HepG2 (cell line): ENCODE data around the gene DPM2. TPM values are rescaled to one million over a fixed set of nuclear protein-coding genes. Genes with fewer than 3 reads are reported as not detected.

ENCODE experiments used
- DNMT1 ChIP-seq: sonication (generic); formaldehyde crosslinking; IDR thresholded peaks from 2 replicates; pipeline ENCODE4 v1.5.1; 2020; ENCODE audit warnings: mild to moderate bottlenecking, missing genetic modification reagents
- HOMEZ ChIP-seq: IDR thresholded peaks from 2 replicates; pipeline ENCODE4 v1.6.1; 2016; ENCODE audit warnings: low read depth
- NKX3-1 ChIP-seq: sonication (generic); formaldehyde crosslinking; IDR thresholded peaks from 2 replicates; pipeline ENCODE4 v1.5.0; 2020; ENCODE audit warnings: missing genetic modification reagents
- SALL2 ChIP-seq: sonication (generic); formaldehyde crosslinking; IDR thresholded peaks from 2 replicates; pipeline ENCODE4 v1.8.1; 2023; ENCODE audit warnings: mild to moderate bottlenecking, missing genetic modification reagents, inconsistent platforms
- SIN3A ChIP-seq: IDR thresholded peaks from 2 replicates; pipeline ENCODE4 v1.6.1; 2011; ENCODE audit warnings: low read depth, mild to moderate bottlenecking, control low read depth, low read length, borderline replicate concordance
- SP140L ChIP-seq: sonication (generic); formaldehyde crosslinking; IDR thresholded peaks from 2 replicates; pipeline ENCODE4 v1.4.0; 2020; ENCODE audit warnings: missing genetic modification reagents, borderline replicate concordance
- SUZ12 ChIP-seq: fragments of 150-350 bp; IDR thresholded peaks from 2 replicates; pipeline ENCODE4 v1.6.1; 2014; ENCODE audit warnings: low read depth, low read length
- TARDBP ChIP-seq: sonication (generic); formaldehyde crosslinking; IDR thresholded peaks from 2 replicates; pipeline ENCODE4 v1.8.0; 2022; ENCODE audit warnings: mild to moderate bottlenecking, missing genetic modification reagents
- TEAD2 ChIP-seq: sonication (generic); formaldehyde crosslinking; IDR thresholded peaks from 2 replicates; pipeline ENCODE4 v1.9.0; 2021; ENCODE audit warnings: missing genetic modification reagents
- TP53 ChIP-seq: sonication (generic); formaldehyde crosslinking; conservative IDR thresholded peaks from 2 replicates; pipeline ENCODE4 v1.4.0; 2020; ENCODE audit warnings: missing genetic modification reagents
- ZBTB1 ChIP-seq: sonication (generic); formaldehyde crosslinking; IDR thresholded peaks from 2 replicates; pipeline ENCODE4 v1.4.0; 2020; ENCODE audit warnings: missing genetic modification reagents, borderline replicate concordance
- ZBTB38 ChIP-seq: sonication (generic); formaldehyde crosslinking; IDR thresholded peaks from 2 replicates; pipeline ENCODE4 v1.5.1; 2020; ENCODE audit warnings: mild to moderate bottlenecking, missing genetic modification reagents
- ZFAT ChIP-seq: sonication (generic); formaldehyde crosslinking; conservative IDR thresholded peaks from 2 replicates; pipeline ENCODE4 v1.8.1; 2023; ENCODE audit warnings: missing genetic modification reagents, inconsistent platforms
- ZNF350 ChIP-seq: sonication (generic); formaldehyde crosslinking; IDR thresholded peaks from 2 replicates; pipeline ENCODE4 v1.4.0; 2020; ENCODE audit warnings: mild to moderate bottlenecking, low read depth, missing genetic modification reagents, borderline replicate concordance
- ZNF616 ChIP-seq: sonication (generic); formaldehyde crosslinking; IDR thresholded peaks from 2 replicates; pipeline ENCODE4 v1.5.0; 2020; ENCODE audit warnings: low read depth, mild to moderate bottlenecking, missing genetic modification reagents
- polyA plus RNA-seq, 8 experiments: library from polyadenylated mRNA; depleted of rRNA in 3 of 8; stranded (reverse) in 7 of 8; unstranded in 1 of 8; fragments of >200 nt; fragmentation: Illumina TruSeq in 4 of 8; extraction: Trizol in 4 of 8; gene quantifications; 2 replicates each; pipeline versions ENCODE4 v1.2.1 to v1.2.3, GENCODE V29; 2011 to 2016; ENCODE audit warnings: low read depth in 4 of 8, missing spikeins in 1 of 8, mixed read lengths in 1 of 8; ENCODE audit not compliant: insufficient read depth in 1 of 8
- total RNA-seq, 5 experiments: library from RNA; depleted of rRNA; stranded (reverse); fragments of >200 nt; fragmentation: Illumina TruSeq; extraction: Trizol; gene quantifications; 2 replicates each; pipeline ENCODE4 v1.2.3, GENCODE V29; 2016; ENCODE audit warnings: low read depth in 1 of 5
- TF ChIP-seq, protein P1 (sequence below): sonication (generic); formaldehyde crosslinking; IDR thresholded peaks from 2 replicates; pipeline ENCODE4 v1.4.0; 2020; ENCODE audit warnings: missing genetic modification reagents
- TF ChIP-seq, protein P2 (sequence below): sonication (generic); formaldehyde crosslinking; IDR thresholded peaks from 2 replicates; pipeline ENCODE4 v1.4.0; 2020; ENCODE audit warnings: missing genetic modification reagents
- TF ChIP-seq, protein P3 (sequence below): sonication (generic); formaldehyde crosslinking; IDR thresholded peaks from 2 replicates; pipeline ENCODE4 v1.4.0; 2020; ENCODE audit warnings: missing genetic modification reagents, borderline replicate concordance

Gene DPM2
- total and polyA plus RNA-seq, 2 of the 13 experiments (the other 11 are each of a cell fraction or from before 2014, with no cell fraction given): 24.8 to 35.3 TPM

- TF ChIP-seq, protein P1, sequence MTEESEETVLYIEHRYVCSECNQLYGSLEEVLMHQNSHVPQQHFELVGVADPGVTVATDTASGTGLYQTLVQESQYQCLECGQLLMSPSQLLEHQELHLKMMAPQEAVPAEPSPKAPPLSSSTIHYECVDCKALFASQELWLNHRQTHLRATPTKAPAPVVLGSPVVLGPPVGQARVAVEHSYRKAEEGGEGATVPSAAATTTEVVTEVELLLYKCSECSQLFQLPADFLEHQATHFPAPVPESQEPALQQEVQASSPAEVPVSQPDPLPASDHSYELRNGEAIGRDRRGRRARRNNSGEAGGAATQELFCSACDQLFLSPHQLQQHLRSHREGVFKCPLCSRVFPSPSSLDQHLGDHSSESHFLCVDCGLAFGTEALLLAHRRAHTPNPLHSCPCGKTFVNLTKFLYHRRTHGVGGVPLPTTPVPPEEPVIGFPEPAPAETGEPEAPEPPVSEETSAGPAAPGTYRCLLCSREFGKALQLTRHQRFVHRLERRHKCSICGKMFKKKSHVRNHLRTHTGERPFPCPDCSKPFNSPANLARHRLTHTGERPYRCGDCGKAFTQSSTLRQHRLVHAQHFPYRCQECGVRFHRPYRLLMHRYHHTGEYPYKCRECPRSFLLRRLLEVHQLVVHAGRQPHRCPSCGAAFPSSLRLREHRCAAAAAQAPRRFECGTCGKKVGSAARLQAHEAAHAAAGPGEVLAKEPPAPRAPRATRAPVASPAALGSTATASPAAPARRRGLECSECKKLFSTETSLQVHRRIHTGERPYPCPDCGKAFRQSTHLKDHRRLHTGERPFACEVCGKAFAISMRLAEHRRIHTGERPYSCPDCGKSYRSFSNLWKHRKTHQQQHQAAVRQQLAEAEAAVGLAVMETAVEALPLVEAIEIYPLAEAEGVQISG: peak; percentile 65
- TF ChIP-seq SUZ12 (no peak), ZBTB1 (no peak), SALL2 (CRISPR knock-in tag) (peak; percentile 84), HOMEZ (CRISPR knock-in tag) (peak; percentile 87), ZBTB38 (peak; percentile 43; the same call in 1 of the 2 replicates), TEAD2 (CRISPR knock-in tag) (no peak), ZFAT (CRISPR knock-in tag) (no peak), NKX3-1 (0 out of 2 replicates have a peak, but pooled peaks have one; percentile 40), ZNF616 (CRISPR knock-in tag) (no peak), SIN3A (no peak), DNMT1 (CRISPR knock-in tag) (0 out of 2 replicates have a peak, but pooled peaks have one; percentile 57), SP140L (CRISPR knock-in tag) (no peak), ZNF350 (CRISPR knock-in tag) (peak; percentile 89), TP53 (CRISPR knock-in tag) (0 out of 2 replicates have a peak, but pooled peaks have one; percentile 58), TARDBP (CRISPR knock-in tag) (peak; percentile 78)
- TF ChIP-seq, protein P2, sequence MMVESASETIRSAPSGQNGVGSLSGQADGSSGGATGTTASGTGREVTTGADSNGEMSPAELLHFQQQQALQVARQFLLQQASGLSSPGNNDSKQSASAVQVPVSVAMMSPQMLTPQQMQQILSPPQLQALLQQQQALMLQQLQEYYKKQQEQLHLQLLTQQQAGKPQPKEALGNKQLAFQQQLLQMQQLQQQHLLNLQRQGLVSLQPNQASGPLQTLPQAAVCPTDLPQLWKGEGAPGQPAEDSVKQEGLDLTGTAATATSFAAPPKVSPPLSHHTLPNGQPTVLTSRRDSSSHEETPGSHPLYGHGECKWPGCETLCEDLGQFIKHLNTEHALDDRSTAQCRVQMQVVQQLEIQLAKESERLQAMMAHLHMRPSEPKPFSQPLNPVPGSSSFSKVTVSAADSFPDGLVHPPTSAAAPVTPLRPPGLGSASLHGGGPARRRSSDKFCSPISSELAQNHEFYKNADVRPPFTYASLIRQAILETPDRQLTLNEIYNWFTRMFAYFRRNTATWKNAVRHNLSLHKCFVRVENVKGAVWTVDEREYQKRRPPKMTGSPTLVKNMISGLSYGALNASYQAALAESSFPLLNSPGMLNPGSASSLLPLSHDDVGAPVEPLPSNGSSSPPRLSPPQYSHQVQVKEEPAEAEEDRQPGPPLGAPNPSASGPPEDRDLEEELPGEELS: peak; percentile 73; the same call in 1 of the 2 replicates
- TF ChIP-seq, protein P3, sequence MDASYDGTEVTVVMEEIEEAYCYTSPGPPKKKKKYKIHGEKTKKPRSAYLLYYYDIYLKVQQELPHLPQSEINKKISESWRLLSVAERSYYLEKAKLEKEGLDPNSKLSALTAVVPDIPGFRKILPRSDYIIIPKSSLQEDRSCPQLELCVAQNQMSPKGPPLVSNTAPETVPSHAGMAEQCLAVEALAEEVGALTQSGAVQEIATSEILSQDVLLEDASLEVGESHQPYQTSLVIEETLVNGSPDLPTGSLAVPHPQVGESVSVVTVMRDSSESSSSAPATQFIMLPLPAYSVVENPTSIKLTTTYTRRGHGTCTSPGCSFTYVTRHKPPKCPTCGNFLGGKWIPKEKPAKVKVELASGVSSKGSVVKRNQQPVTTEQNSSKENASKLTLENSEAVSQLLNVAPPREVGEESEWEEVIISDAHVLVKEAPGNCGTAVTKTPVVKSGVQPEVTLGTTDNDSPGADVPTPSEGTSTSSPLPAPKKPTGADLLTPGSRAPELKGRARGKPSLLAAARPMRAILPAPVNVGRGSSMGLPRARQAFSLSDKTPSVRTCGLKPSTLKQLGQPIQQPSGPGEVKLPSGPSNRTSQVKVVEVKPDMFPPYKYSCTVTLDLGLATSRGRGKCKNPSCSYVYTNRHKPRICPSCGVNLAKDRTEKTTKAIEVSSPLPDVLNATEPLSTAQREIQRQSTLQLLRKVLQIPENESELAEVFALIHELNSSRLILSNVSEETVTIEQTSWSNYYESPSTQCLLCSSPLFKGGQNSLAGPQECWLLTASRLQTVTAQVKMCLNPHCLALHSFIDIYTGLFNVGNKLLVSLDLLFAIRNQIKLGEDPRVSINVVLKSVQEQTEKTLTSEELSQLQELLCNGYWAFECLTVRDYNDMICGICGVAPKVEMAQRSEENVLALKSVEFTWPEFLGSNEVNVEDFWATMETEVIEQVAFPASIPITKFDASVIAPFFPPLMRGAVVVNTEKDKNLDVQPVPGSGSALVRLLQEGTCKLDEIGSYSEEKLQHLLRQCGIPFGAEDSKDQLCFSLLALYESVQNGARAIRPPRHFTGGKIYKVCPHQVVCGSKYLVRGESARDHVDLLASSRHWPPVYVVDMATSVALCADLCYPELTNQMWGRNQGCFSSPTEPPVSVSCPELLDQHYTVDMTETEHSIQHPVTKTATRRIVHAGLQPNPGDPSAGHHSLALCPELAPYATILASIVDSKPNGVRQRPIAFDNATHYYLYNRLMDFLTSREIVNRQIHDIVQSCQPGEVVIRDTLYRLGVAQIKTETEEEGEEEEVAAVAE (CRISPR knock-in tag): no peak
These were observed 33.8 kb downstream of the DPM2 start (continued) for GRCh38 chr9:127903557-127904475.
